OCI-LY1 (cell line): Measurements from ENCODE around the gene C6orf141.

ENCODE experiments used
- H2AFZ ChIP-seq: fragments of 200-600 bp; sonication (generic), shearing (Covaris generic); 2 replicates; pipeline ENCODE4 v1.6.0; 2014; ENCODE audit warnings: antibody characterized with exemption, mild to moderate bottlenecking, low read length
- H3F3A ChIP-seq: fragments of 200-600 bp; sonication (generic), shearing (Covaris generic); 2 replicates; pipeline ENCODE4 v1.6.0; 2014; ENCODE audit warnings: mild to moderate bottlenecking, antibody characterized with exemption, low read length, moderate library complexity; ENCODE audit not compliant: insufficient read depth
- H3K27ac ChIP-seq: fragments of 200-600 bp; sonication (generic); 2 replicates; pipeline ENCODE4 v1.5.1; 2014; ENCODE audit warnings: low read length, mixed run types, mild to moderate bottlenecking, low read depth; ENCODE audit not compliant: poor library complexity, severe bottlenecking
- H3K27me3 ChIP-seq: fragments of 200-600 bp; sonication (generic); 2 replicates; pipeline ENCODE4 v1.6.0; 2014; ENCODE audit warnings: antibody characterized with exemption, mild to moderate bottlenecking, low read length, moderate library complexity; ENCODE audit not compliant: insufficient read depth
- H3K36me3 ChIP-seq: fragments of 200-600 bp; sonication (generic); 2 replicates; pipeline ENCODE4 v1.6.1; 2014; ENCODE audit warnings: mild to moderate bottlenecking, antibody characterized with exemption, low read length, moderate library complexity, mixed read lengths; ENCODE audit not compliant: insufficient read depth
- H3K4me1 ChIP-seq: fragments of 200-600 bp; sonication (generic); 2 replicates; pipeline ENCODE4 v1.5.1; 2014; ENCODE audit warnings: mild to moderate bottlenecking, low read length, moderate library complexity; ENCODE audit not compliant: insufficient read depth, severe bottlenecking
- H3K4me2 ChIP-seq: fragments of 200-600 bp; sonication (generic), shearing (Covaris generic); 2 replicates; pipeline ENCODE4 v1.6.1; 2014; ENCODE audit warnings: low read length
- H3K4me3 ChIP-seq: fragments of 200-600 bp; sonication (generic); 2 replicates; pipeline ENCODE4 v1.5.1; 2014; ENCODE audit warnings: low read length, low read depth, mild to moderate bottlenecking, mixed read lengths; ENCODE audit not compliant: poor library complexity, severe bottlenecking
- H3K79me2 ChIP-seq: fragments of 200-600 bp; shearing (Covaris generic); 2 replicates; pipeline ENCODE4 v1.6.1; 2016; ENCODE audit warnings: mixed run types, low read length, mixed read lengths; ENCODE audit not compliant: insufficient read depth
- H3K9ac ChIP-seq: fragments of 200-600 bp; sonication (generic), shearing (Covaris generic); 2 replicates; pipeline ENCODE4 v1.6.1; 2014; ENCODE audit warnings: mild to moderate bottlenecking, low read length, mixed read lengths
- H3K9me2 ChIP-seq: fragments of 200-600 bp; sonication (generic), shearing (Covaris generic); 2 replicates; pipeline ENCODE4 v1.6.1; 2014; ENCODE audit warnings: low read depth, mild to moderate bottlenecking, low read length, mixed read lengths
- H3K9me3 ChIP-seq: fragments of 200-600 bp; shearing (Covaris generic); 2 replicates; pipeline ENCODE4 v1.6.1; 2014; ENCODE audit warnings: low read length, mixed read lengths
- H4K20me1 ChIP-seq: fragments of 200-600 bp; sonication (generic), shearing (Covaris generic); 2 replicates; pipeline ENCODE4 v1.6.0; 2016; ENCODE audit warnings: mild to moderate bottlenecking, low read length; ENCODE audit not compliant: insufficient read depth
- EZH2 ChIP-seq: fragments of 200-600 bp; sonication (generic), shearing (Covaris generic); IDR thresholded peaks from 2 replicates; pipeline ENCODE4 v1.8.0; 2017; ENCODE audit warnings: borderline replicate concordance, mixed run types, mild to moderate bottlenecking, antibody characterized with exemption, low read length, moderate library complexity, mixed read lengths
- TF ChIP-seq, protein P1 (sequence below): fragments of 200-600 bp; sonication (generic), shearing (Covaris generic); IDR thresholded peaks from 2 replicates; pipeline ENCODE4 v1.5.1; 2017; ENCODE audit warnings: mild to moderate bottlenecking, antibody characterized with exemption, low read length, moderate library complexity, mixed read lengths

C6orf141 gene

GRCh38 chr6:49535795-49536194, 14.7 kb upstream of the C6orf141 start:
- no peaks in the 10 kb centered on the region for H3K9me3 ChIP-seq
- H2AFZ ChIP-seq = no peak overlapping the region
- no peak overlapping the region for H3K4me3 ChIP-seq
- no peaks in the 10 kb centered on the region for H3K36me3 ChIP-seq
- no peaks in the 10 kb centered on the region; the same call in 1 of the 2 replicates for H3F3A ChIP-seq
- TF ChIP-seq EZH2 = no peak
- TF ChIP-seq, protein P1, sequence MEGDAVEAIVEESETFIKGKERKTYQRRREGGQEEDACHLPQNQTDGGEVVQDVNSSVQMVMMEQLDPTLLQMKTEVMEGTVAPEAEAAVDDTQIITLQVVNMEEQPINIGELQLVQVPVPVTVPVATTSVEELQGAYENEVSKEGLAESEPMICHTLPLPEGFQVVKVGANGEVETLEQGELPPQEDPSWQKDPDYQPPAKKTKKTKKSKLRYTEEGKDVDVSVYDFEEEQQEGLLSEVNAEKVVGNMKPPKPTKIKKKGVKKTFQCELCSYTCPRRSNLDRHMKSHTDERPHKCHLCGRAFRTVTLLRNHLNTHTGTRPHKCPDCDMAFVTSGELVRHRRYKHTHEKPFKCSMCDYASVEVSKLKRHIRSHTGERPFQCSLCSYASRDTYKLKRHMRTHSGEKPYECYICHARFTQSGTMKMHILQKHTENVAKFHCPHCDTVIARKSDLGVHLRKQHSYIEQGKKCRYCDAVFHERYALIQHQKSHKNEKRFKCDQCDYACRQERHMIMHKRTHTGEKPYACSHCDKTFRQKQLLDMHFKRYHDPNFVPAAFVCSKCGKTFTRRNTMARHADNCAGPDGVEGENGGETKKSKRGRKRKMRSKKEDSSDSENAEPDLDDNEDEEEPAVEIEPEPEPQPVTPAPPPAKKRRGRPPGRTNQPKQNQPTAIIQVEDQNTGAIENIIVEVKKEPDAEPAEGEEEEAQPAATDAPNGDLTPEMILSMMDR = no peak
- no peak overlapping the region for H3K4me2 ChIP-seq
- no peaks in the 10 kb centered on the region for H3K79me2 ChIP-seq
- no peaks in the 10 kb centered on the region for H3K9me2 ChIP-seq
- H3K27me3 ChIP-seq = no peaks in the 10 kb centered on the region
- no peaks in the 10 kb centered on the region for H3K4me1 ChIP-seq
- no peaks in the 10 kb centered on the region for H4K20me1 ChIP-seq
- no peak overlapping the region for H3K27ac ChIP-seq
- H3K9ac ChIP-seq = no peak overlapping the region

DNA sequence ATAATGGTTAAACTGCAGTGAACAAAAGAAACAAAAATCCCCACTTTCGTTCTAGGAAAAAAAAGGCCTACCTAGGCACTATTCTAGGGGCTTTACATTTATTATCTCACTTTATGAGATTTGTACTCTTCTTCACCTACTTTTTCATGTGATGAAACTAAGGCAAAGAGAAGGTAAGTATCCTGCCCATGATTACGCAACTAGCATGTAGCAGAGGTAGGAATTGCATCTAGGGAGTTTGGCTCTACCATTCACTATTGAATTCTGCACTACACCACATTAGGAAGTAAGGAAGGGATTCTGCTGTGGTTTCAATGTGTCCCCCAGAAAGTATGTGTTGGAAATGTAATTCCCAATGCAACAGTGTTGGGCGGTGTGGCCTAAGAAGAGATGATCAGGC, 11.4 kb upstream of the C6orf141 start:
- H3K4me2 ChIP-seq = no peak overlapping the region
- H3K27ac ChIP-seq = no peak overlapping the region
- H3K4me3 ChIP-seq = no peak overlapping the region
- no peaks in the 10 kb centered on the region for H3K79me2 ChIP-seq
- no peaks in the 10 kb centered on the region for H4K20me1 ChIP-seq
- no peaks in the 10 kb centered on the region for H3K4me1 ChIP-seq
- H3K9ac ChIP-seq = no peak overlapping the region
- no peaks in the 10 kb centered on the region for H3K36me3 ChIP-seq
- no peak for TF ChIP-seq EZH2
- TF ChIP-seq, protein P1 = no peak
- H3K27me3 ChIP-seq = no peaks in the 10 kb centered on the region
- no peaks in the 10 kb centered on the region for H3K9me2 ChIP-seq
- no peaks in the 10 kb centered on the region; the same call in 1 of the 2 replicates for H3F3A ChIP-seq
- no peak overlapping the region for H2AFZ ChIP-seq
- H3K9me3 ChIP-seq = no peaks in the 10 kb centered on the region

- H2AFZ ChIP-seq = no peak overlapping the region
- no peak overlapping the region for H3K4me3 ChIP-seq
- TF ChIP-seq, protein P1 = no peak
- no peak for TF ChIP-seq EZH2
- H3K4me2 ChIP-seq = no peak overlapping the region
- no peaks in the 10 kb centered on the region for H4K20me1 ChIP-seq
- H3K4me1 ChIP-seq = no peaks in the 10 kb centered on the region
- H3F3A ChIP-seq = no peaks in the 10 kb centered on the region; the same call in 1 of the 2 replicates
- no peaks in the 10 kb centered on the region for H3K36me3 ChIP-seq
- no peak overlapping the region for H3K9ac ChIP-seq
- H3K9me2 ChIP-seq = no peaks in the 10 kb centered on the region
- no peaks in the 10 kb centered on the region for H3K27me3 ChIP-seq
- H3K9me3 ChIP-seq = no peaks in the 10 kb centered on the region
- H3K27ac ChIP-seq = no peak overlapping the region
- H3K79me2 ChIP-seq = no peaks in the 10 kb centered on the region
Measured at GRCh38 chr6:49540614-49541013, 9.9 kb upstream of the C6orf141 start.
